ENCODE data around the gene ST3GAL3.
"Not testable (repeated sequence)": the region's sequence is repeated elsewhere in the genome, so short reads cannot be mapped to it uniquely, and the experiment has no call there.

DNA sequence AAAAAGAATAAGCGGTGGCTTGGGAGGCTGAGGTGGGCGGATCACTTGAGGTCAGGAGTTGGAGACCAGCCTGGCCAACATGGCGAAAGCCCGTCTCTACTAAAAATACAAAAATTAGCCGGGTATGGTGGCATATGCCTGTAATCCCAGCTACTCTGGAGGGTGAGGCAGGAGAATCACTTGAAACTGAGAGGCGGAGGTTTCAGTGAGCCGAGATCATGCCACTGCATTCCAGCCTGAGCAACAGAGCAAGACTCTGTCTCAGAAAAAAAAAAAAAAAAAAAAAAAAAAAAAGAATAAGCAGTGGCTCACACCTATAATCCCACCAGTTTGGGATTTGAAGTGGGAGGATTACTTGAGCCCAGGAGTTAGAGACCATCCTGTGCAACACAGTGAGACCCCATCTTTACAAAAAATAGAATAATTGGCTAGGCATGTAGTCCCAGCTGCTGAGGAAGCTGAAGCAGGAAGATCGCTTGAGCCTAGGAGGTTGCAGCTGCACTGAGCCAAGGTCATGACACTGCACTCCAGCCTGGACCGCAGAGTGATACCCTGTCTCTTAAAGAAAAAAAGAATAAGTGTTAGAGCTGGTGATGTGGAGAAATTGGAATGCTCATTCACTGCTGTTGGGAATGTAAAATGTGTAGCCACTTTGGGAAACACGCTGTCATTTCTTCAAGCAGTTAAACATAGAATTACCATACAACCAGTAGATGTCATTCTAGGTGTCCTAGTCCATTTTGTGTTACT, 12.5 kb downstream of the ST3GAL3 start:
- TF ChIP-seq YY1 (IDR thresholded peaks at IDR 0.05; ENCODE audit: insufficient read depth, insufficient read length); SUZ12 (IDR thresholded peaks at IDR 0.05; ENCODE audit: extremely low read depth, insufficient read depth, insufficient read length); ZNF274 (IDR thresholded peaks at IDR 0.05; ENCODE audit: low read depth, low read length): not testable (repeated sequence)

All from NT2/D1 (cell line).